Posterior cingulate gyrus (tissue), 11 donors: Measurements from ENCODE around the gene SEPTIN8.

Experiments used
- DNase-seq, 10 donors: peaks; one replicate each; pipeline versions ENCODE4 v3.0.0 to v3.0.0-alpha.2; 2020 to 2021; ENCODE audit warnings: mixed read lengths in 3 of 10
- intact Hi-C: fragments of 100-400 bp; cut with DNase I; formaldehyde crosslinking; loops from one replicate; pipeline ENCODE4 v1.15.1; 2023

SEPTIN8 gene

GRCh38 chr5:132756542-132756941, 20.5 kb downstream of the SEPTIN8 start:
- intact Hi-C loops = no loop called here
- DNase-seq = peak in 2 of 10 donors; percentile 56 to 71

DNA sequence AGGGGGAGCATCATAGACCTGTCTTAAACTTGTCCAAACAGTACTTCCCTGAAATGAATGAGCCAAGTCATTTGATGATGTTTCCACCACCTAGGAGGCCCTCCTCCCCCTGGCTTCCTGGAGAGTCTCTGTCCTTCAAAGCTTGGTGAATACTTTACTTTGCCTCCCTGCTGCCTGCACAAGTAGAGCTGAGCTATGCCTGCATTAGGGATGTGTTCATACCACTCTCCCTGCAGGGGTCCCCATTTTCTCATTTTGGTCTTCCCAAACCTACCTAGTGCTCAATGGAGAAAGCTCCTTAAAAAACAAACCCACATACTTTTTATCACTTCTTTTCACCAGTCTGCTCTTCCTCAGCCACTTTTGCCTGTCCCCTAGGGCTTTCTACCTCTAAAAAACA, 22.1 kb downstream of the SEPTIN8 start:
- intact Hi-C loops = loop anchor here (5.0 kb wide), 1 partner anchor 112 kb away; the partner anchor contains the start of genes GDF9 and UQCRQ
- DNase-seq = peak in 2 of 10 donors; percentile 16 to 36

DNA sequence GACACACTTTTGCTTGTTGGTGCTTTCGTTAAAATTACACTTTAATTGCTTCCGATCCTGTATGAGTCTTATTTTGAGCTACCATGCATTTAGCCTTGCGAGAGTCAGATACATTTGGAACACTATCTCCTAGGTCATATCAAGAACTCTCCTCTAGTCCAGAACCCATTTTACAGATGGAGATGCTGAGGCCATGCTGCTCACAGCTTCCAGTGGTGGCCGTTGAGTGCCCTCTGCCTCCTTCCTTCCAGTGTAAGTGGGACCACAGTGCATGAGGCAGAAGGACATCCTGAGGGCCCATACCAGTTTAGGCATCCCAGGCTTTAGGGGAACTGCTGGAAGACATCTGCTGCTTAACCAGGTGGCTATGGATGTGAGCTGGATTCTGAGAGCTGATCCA, 22.9 kb downstream of the SEPTIN8 start:
- intact Hi-C loops = loop anchor here (5.0 kb wide), 1 partner anchor 113 kb away; the partner anchor contains the start of genes GDF9 and UQCRQ
- peak in 1 of 10 donors; percentile 20 for DNase-seq

- DNase-seq = peak in 9 of 10 donors; percentile 58 to 96 (median 78)
- intact Hi-C loops = loop anchor here (2.0 to 5.0 kb wide), 2 partner anchors 67 to 114 kb away; partner anchors contain the start of genes GDF9 and UQCRQ
Observed at GRCh38 chr5:132753135-132753987, 23.7 kb downstream of the SEPTIN8 start.

- intact Hi-C loops = loop anchor here (2.0 to 5.0 kb wide), 2 partner anchors 68 to 115 kb away; partner anchors contain the start of genes GDF9 and UQCRQ
Observed at GRCh38 chr5:132752581-132753125, 24.4 kb downstream of the SEPTIN8 start.

GRCh38 chr5:132751971-132752580, 25.0 kb downstream of the SEPTIN8 start:
- intact Hi-C loops = loop anchor here (2.0 to 5.0 kb wide), 2 partner anchors 69 to 115 kb away; partner anchors contain the start of genes GDF9 and UQCRQ
- peak in 2 of 10 donors; percentile 26 to 40 for DNase-seq

More at GRCh38 chr5:132752581-132753125, 24.4 kb downstream of the SEPTIN8 start:
- DNase-seq = no peak

- peak in 1 of 10 donors; percentile 37 for DNase-seq
- intact Hi-C loops = loop anchor here (5.0 kb wide), 1 partner anchor 116 kb away; the partner anchor contains the start of genes GDF9 and UQCRQ
Observed at GRCh38 chr5:132751444-132751843, 25.6 kb downstream of the SEPTIN8 start.

DNA sequence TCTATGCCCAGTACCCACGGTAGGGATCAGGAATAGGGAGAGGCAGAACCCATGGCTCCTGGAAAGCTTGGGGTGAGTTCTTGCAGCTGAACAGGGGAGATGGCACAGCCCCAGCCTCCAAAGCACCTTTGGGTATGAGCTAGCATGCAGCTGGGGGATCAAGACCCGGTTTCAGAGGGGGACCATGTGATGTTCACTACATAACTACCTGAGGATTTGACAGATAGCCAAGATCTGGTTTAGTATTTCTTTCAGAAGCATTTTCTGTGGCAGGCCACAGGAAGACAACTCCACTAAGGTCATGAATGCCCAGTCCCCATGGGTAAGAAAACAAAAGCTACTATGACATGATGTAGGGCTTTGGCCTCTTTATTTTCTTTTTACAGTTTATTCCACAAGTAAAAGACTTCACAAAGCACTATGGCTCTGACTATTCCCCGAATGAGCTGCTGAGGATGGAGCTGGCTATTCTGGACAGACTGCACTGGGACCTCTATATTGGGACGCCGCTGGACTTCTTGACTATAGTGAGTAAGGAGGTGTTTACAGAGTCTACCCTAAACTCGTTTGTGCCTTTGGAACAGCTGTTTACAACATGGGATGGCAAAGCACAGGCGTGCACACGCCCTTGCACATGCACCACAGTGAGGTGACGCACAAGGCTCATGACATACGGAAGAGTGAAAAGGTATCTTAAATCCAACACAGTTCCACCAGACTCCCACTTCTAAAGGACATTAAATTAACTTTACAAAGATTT, 26.4 kb downstream of the SEPTIN8 start:
- intact Hi-C loops = loop anchor here (5.0 kb wide), 1 partner anchor 117 kb away; the partner anchor contains the start of genes GDF9 and UQCRQ

GRCh38 chr5:132749506-132749905, 27.5 kb downstream of the SEPTIN8 start:
- intact Hi-C loops = no loop called here
- DNase-seq = peak in 1 of 10 donors; percentile 32

More for the DNA sequence above, 26.4 kb downstream of the SEPTIN8 start:
- DNase-seq = peak in 2 of 10 donors; percentile 32 to 59

DNA sequence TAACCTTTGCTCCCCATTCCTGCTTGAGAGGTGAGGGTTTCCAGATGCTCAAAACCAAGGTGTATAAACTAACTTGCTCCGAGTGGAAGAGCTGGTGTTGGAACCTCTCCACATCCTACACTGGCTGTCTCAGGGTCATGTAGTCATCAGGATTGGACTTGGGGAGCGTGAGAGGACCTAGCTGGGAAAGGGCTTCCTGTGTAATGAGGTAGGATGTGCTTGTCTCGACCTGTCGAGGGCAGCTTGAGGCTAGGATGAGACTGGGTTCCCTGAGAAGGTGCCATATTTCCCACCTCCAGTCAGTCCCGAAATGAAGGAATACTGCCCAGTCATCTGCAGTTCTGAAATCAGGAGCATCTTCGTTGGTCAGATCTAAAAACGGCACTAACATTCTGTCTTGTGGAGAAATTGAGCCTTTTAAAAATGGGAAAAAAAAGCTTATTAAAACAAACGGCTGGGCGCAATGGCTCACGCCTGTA, 28.5 kb downstream of the SEPTIN8 start:
- intact Hi-C loops = no loop called here
- no peak for DNase-seq

- intact Hi-C loops = no loop called here
- no peak for DNase-seq
Observed at GRCh38 chr5:132747616-132748440, 29.2 kb downstream of the SEPTIN8 start.

GRCh38 chr5:132746954-132747615, 30.0 kb downstream of the SEPTIN8 start, which contains the start of gene CCNI2:
Gene CCNI2 (plus strand): TSS chr5:132747426. CDS start chr5:132747496, 70 bp downstream.
- intact Hi-C loops = no loop called here

DNA sequence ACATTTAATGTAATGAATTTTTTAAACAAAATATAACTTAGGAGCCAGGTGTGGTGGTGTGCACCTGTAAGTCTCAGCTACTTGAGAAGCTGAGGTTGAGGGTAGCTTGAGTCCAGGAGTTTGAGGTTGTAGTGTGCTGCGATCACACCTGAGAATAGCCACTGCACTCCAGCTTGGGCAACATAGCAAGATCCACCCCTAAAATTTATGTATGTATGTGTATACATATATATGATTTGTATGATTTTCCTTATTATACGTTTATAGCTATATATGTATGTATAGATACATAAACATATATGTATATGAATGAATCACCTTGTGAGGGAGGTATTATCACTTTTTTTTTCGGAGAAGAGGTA, 30.5 kb downstream of the SEPTIN8 start:
- DNase-seq = no peak
- intact Hi-C loops = no loop called here

More at GRCh38 chr5:132746954-132747615, 30.0 kb downstream of the SEPTIN8 start, which contains the start of gene CCNI2:
- peak in 3 of 10 donors; percentile 49 to 83 (median 79) for DNase-seq

DNA sequence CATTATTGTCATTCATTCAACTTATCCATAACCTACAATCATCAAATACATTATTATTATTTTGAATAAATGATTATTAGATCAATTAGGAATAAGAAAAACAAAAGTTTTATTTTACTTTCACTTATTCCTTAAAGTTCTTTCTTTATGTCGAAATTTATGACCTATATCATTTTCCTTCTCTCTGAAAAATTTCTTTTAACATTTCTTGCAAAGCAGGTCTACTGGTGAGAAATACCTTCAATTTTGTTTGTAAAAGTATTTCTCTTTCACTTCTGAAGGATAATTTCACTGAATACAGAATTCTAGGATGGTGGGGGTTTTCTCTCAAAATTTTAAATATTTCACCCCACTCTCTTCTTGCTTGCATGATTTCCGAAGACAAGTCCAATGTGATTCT, 32.4 kb downstream of the SEPTIN8 start:
- intact Hi-C loops = no loop called here
- no peak for DNase-seq

GRCh38 chr5:132742626-132743025, 34.4 kb downstream of the SEPTIN8 start:
- no peak for DNase-seq
- intact Hi-C loops = no loop called here

DNA sequence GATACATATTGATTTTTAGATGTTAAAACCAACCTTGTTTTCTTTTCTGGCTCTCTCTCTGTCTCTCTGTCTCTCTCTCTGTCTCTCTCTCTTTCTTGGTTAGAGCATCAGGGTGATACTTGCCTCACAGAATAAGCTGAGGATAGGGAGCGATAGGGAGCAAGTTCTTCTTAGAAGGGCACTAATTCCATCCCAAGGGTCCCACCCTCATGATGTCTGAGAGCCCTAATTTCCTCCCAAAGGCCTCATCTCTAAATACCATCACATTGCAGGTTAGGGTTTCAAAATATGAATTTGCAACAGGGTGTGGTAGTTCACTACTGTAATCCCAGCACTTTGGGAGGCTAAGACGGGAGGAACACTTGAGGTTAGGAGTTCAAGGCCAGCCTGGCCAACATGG, 34.9 kb downstream of the SEPTIN8 start:
- no peak for DNase-seq
- intact Hi-C loops = no loop called here

DNA sequence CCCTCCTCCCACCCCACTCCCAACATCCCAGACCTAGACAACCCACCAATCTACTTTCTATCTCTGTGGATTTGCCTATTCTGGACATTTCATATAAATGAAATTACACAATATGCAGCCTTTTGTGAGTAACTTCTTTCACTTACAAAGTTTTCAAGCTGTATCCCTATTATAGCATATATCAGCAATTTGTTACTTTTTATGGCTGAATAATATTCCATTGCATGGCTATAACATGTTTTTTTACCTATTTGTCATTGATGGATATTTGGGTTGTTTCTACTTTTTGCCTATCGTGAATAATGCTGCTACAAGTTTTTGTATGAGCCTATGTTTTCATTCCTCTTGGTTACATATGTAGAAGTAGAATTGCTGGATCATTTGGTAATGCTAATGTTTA, 37.8 kb downstream of the SEPTIN8 start:
- intact Hi-C loops = loop anchor here (5.0 to 10.0 kb wide), 2 partner anchors 128 to 184 kb away; partner anchors contain the start of genes GDF9, RAD50 and UQCRQ
- DNase-seq = no peak
